GM12875 (cell line): ENCODE results near the gene KCNMA1.

Source experiments
- H3K4me3 ChIP-seq: one replicate; pipeline ENCODE4 v1.5.1; 2011; ENCODE audit warnings: low read depth, low read length, control low read depth
- TF ChIP-seq, protein P1 (sequence below): IDR thresholded peaks from 2 replicates; pipeline ENCODE4 v1.5.1; 2011; ENCODE audit warnings: low read depth, mild to moderate bottlenecking, control low read depth, inconsistent platforms, low read length, moderate library complexity, borderline replicate concordance; ENCODE audit not compliant: insufficient read depth

KCNMA1 gene

DNA sequence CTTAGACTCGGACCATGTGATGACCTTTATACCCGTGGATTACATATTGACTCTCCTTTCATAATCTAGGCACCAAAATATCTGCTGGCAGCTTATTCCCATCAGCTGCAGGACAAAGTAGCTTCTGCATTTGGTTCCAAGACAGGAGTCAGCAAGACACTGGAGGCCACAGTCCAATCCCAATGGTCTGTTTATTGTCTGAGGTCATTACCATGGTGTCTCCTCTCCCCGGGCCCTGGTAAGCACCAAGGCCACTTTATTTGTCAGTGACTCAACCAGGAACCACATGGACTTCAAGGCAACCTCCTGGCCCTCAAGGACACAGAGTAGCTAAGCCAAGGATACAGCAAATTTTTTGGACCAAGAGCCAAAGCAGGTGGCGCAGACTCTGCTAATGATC lies 36.1 kb downstream of the KCNMA1 start:
- no peak overlapping the region for H3K4me3 ChIP-seq
- TF ChIP-seq, protein P1, sequence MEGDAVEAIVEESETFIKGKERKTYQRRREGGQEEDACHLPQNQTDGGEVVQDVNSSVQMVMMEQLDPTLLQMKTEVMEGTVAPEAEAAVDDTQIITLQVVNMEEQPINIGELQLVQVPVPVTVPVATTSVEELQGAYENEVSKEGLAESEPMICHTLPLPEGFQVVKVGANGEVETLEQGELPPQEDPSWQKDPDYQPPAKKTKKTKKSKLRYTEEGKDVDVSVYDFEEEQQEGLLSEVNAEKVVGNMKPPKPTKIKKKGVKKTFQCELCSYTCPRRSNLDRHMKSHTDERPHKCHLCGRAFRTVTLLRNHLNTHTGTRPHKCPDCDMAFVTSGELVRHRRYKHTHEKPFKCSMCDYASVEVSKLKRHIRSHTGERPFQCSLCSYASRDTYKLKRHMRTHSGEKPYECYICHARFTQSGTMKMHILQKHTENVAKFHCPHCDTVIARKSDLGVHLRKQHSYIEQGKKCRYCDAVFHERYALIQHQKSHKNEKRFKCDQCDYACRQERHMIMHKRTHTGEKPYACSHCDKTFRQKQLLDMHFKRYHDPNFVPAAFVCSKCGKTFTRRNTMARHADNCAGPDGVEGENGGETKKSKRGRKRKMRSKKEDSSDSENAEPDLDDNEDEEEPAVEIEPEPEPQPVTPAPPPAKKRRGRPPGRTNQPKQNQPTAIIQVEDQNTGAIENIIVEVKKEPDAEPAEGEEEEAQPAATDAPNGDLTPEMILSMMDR, result no peak

- no peak overlapping the region for H3K4me3 ChIP-seq
- TF ChIP-seq, protein P1, result no peak
Observed at GRCh38 chr10:77600640-77601039, 37.0 kb downstream of the KCNMA1 start.

DNA sequence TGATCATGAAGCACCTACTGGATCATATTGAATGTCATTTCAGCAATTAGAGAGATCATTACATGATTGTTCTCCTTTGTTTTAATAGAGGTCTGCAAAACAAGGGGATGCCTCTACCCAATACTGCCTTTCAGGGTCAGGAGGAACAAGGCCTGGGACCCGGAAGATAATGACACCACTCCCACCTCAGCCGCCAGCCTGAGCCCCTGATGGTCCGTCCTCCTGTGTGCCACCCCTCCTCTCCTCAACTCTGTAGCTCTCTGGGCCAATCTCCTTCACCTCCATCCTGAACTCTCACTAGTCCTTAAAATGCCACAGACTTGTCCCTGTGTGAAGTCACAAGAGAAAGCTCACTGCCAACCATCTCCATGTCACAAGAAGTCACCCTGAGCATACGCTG lies 38.0 kb downstream of the KCNMA1 start:
- TF ChIP-seq, protein P1, result no peak
- H3K4me3 ChIP-seq, result no peak overlapping the region

GRCh38 chr10:77598606-77599005 lies 39.0 kb downstream of the KCNMA1 start:
- TF ChIP-seq, protein P1, result no peak

DNA sequence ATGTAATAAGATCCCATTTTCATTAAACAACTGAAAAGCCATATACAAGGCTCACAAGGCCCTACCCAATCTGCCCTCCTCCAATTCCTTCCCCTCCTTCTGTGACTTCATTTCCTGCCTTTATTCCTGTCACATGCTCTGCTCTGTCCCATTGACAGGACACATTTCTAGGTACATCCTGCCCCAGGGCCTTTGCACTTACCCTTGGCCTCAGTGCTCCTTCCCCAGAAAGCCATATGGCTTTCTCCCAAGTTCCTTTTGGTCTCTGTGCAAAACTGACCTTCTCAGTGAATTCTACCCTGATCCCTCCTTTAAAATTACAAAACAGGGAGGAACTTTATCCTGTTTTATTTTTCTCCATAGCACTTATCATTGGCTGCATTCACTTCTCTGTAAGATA lies 40.0 kb downstream of the KCNMA1 start:
- no peak overlapping the region for H3K4me3 ChIP-seq
- TF ChIP-seq, protein P1, result no peak

More at GRCh38 chr10:77598606-77599005, 39.0 kb downstream of the KCNMA1 start:
- H3K4me3 ChIP-seq, result no peak overlapping the region

- H3K4me3 ChIP-seq, result no peak overlapping the region
- TF ChIP-seq, protein P1, result no peak
Observed at GRCh38 chr10:77594471-77594783, 43.2 kb downstream of the KCNMA1 start.

GRCh38 chr10:77593771-77594470 lies 43.7 kb downstream of the KCNMA1 start:
- TF ChIP-seq, protein P1, result no peak
- H3K4me3 ChIP-seq, result no peak overlapping the region
